HCT116 (cell line): ENCODE results near the gene YWHAE.

ENCODE experiments used
- CBX3 ChIP-seq: IDR thresholded peaks from 2 replicates; pipeline ENCODE4 v1.6.1; 2012; ENCODE audit warnings: low read depth
- REST ChIP-seq: IDR thresholded peaks from 2 replicates; pipeline ENCODE4 v1.6.1; 2012; ENCODE audit warnings: low read depth

- TF ChIP-seq CBX3 (no peak), REST (no peak)
Observed at GRCh38 chr17:1374431-1375177, 25.4 kb downstream of the YWHAE start.
